WI38 (cell line): ENCODE results near the gene MAD1L1.
A peak's percentile ranks its signal among the peaks of the same experiment; 100 is the strongest.

Experiments used
- H3K4me3 ChIP-seq: 2 replicates; pipeline ENCODE4 v1.5.1; 2011; ENCODE audit warnings: low read depth, mild to moderate bottlenecking, control low read depth, low read length
- CTCF ChIP-seq: IDR thresholded peaks from 2 replicates; pipeline ENCODE4 v1.5.1; 2012; ENCODE audit warnings: low read depth, mild to moderate bottlenecking, control low read depth, low read length

The MAD1L1 gene

DNA sequence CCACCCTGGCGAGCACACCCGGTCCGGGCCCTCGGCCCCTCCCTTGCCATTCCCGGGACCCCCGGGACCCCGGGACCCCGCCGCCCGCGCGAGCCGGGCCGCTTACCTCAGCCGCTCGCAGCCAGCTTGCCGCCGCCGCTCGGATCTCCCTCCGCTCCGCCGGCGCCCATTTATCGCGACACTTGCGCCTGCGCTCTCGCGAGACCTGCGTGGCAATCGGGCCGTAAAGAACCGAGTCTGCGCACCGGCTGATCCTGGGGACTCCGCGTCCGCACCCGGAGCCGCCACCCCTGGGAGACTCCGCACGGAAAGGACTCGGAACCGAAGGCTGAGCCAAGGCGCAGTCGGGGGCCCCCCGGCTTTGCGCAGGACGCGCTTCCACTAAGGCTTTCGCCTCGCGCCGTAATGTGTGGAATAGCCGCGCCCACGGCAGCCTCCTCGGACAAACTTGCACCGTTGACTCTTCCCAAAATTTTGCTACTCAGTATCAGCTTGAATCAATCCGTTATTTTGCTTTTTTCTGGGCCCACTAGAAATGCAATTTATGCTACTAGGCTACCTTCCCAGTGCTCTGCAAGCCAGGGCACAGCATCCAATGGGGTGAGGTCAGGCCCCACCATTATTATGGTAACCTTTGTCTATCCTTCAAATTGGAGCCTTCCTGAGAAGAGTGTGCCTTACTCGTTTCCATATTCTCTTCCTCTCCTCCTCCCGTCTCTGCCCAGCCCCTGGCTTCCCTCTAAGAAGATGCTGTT, at the start of gene MAD1L1:
MAD1L1 (minus strand) TSS at position 180 of the 755 bp plus-strand sequence. CDS start 2,812 bp downstream, outside the sequence.
- H3K4me3 ChIP-seq = peak within 1 kb of the TSS; percentile 85
- no peak for TF ChIP-seq CTCF

DNA sequence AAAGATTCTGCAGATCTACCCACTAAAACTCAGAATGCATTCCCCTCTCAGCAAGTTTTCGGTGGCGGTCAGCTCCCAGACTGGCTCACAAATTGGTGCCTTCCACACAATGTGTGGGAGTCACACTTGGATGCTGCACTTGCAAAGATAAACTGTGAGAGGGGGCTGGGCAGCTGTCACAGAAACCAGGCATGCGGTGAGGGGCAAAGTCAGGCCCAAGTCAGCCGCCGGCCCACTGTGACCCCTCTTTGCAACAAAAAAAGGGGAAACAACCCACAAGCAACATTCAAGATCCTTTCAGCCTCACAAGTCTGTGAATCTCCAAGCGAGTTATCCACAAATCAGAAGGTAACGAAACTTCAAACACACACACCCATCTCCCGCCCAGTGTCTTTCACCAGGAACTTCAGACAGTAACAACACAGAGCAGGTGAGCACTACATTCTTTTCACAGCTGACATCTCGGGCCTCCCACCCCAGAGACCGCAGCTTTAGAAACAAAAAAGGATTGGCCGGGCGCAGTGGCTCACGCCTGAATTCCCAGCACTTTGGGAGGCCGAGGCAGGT, 49.5 kb upstream of the MAD1L1 start:
- no peak for TF ChIP-seq CTCF
- H3K4me3 ChIP-seq = no peak overlapping the region

GRCh38 chr7:2281541-2281940, 48.8 kb upstream of the MAD1L1 start:
- no peak overlapping the region for H3K4me3 ChIP-seq
- TF ChIP-seq CTCF = no peak

DNA sequence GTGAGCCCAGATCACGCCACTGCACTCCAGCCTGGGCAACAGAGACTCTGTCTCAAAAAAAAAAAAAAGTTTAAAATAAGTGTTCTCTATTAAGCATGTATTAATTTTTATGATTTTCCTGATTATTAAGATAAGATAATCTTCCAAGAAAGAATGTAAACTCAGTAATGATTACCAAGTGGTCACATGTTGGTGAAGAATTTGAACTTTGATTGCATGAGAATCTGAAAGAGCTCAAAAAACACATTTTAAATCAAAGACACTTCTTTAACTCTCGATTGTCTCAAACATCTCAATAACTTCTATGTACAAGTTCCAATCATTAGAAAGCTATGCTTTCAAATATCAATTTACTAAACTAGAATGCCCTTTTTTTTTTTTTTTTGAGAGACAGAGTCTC, 47.7 kb upstream of the MAD1L1 start:
- TF ChIP-seq CTCF = no peak
- no peak overlapping the region for H3K4me3 ChIP-seq

DNA sequence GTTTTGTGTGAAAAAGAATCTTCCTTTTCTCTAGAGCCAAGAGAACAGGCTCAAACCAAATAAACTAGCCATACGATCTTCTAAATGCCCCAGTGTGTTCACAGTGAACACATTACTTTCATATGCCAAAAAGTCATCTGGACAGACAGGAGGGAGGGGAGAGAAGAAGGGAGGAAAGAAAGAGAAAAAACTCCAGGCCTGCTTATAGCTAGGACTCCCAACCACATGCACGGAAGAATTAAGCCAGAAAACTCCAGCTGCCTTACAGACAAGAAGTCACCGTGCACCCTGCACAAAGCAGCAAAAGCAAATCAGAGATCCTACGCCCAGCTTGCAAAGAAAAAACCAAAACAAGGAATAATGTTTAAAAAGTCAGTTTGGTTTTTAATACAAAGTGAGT, 47.2 kb upstream of the MAD1L1 start:
- TF ChIP-seq CTCF = no peak
- no peak overlapping the region for H3K4me3 ChIP-seq

- H3K4me3 ChIP-seq = no peak overlapping the region
- no peak for TF ChIP-seq CTCF
Observed at GRCh38 chr7:2278026-2278425, 45.3 kb upstream of the MAD1L1 start.

- TF ChIP-seq CTCF = no peak
- no peak overlapping the region for H3K4me3 ChIP-seq
Observed at GRCh38 chr7:2276107-2276506, 43.4 kb upstream of the MAD1L1 start.
